MM.1S (cell line): ENCODE results near the gene IREB2.

ENCODE experiments used
- EZH2 ChIP-seq: fragments of 300-600 bp; sonication (generic); optimal IDR thresholded peaks from 2 replicates; pipeline ENCODE3; 2017; ENCODE audit warnings: low read depth, mild to moderate bottlenecking, antibody characterized with exemption, low read length, mixed read lengths
- EZH2phosphoT487 ChIP-seq: fragments of 300-600 bp; sonication (generic); IDR thresholded peaks from 2 replicates; pipeline ENCODE4 v1.6.1; 2018; ENCODE audit warnings: antibody characterized with exemption, low read length
- TF ChIP-seq, protein P1 (sequence below): fragments of 300-600 bp; sonication (generic); IDR thresholded peaks from 2 replicates; pipeline ENCODE4 v1.5.1; 2016; ENCODE audit warnings: antibody characterized with exemption, low read length, mixed read lengths

DNA sequence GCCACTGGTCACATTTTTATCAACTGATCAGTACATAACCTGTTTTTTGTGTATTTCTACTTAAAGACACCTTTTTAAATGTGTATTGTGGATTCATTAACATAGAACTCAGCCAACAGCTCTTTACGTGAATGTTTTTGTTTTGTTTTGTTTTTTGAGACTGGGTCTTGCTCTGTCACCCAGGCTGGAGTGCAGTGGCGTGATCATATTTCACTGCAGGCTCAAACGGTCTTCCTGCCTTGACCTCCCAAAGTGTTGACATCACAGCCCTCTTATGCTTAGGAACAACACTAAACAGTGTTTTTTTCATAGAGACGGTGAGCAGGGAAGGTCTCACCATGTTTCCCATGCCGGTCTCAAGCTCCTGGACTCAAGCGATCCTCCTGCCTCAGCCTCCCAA lies 112.2 kb downstream of the IREB2 start:
- TF ChIP-seq, protein P1, sequence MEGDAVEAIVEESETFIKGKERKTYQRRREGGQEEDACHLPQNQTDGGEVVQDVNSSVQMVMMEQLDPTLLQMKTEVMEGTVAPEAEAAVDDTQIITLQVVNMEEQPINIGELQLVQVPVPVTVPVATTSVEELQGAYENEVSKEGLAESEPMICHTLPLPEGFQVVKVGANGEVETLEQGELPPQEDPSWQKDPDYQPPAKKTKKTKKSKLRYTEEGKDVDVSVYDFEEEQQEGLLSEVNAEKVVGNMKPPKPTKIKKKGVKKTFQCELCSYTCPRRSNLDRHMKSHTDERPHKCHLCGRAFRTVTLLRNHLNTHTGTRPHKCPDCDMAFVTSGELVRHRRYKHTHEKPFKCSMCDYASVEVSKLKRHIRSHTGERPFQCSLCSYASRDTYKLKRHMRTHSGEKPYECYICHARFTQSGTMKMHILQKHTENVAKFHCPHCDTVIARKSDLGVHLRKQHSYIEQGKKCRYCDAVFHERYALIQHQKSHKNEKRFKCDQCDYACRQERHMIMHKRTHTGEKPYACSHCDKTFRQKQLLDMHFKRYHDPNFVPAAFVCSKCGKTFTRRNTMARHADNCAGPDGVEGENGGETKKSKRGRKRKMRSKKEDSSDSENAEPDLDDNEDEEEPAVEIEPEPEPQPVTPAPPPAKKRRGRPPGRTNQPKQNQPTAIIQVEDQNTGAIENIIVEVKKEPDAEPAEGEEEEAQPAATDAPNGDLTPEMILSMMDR = no peak
- no peak for TF ChIP-seq EZH2
- TF ChIP-seq EZH2phosphoT487 = no peak
